H9 (cell line): ENCODE data around the gene TSPO. TPM values are rescaled to one million over a fixed set of nuclear protein-coding genes. Genes with fewer than 3 reads are reported as not detected.

Source experiments
- DNase-seq: peaks from one replicate; pipeline ENCODE4 v3.0.0-alpha.2; 2017
- H2AFZ ChIP-seq: one replicate; pipeline ENCODE4 v1.6.1; 2013; ENCODE audit warnings: mild to moderate bottlenecking, low read length, control low read depth, moderate library complexity
- H2AK5ac ChIP-seq: 2 replicates; pipeline ENCODE4 v1.6.1; 2013; ENCODE audit warnings: low read length, control low read depth, mixed read lengths; ENCODE audit not compliant: insufficient read length
- H2BK120ac ChIP-seq: one replicate; pipeline ENCODE4 v1.6.1; 2013; ENCODE audit warnings: low read depth, mild to moderate bottlenecking, low read length, control low read depth, inconsistent platforms; ENCODE audit not compliant: poor library complexity, severe bottlenecking
- H2BK12ac ChIP-seq: 2 replicates; pipeline ENCODE4 v1.6.1; 2013; ENCODE audit warnings: low read length, control low read depth, mixed read lengths, low read depth; ENCODE audit not compliant: insufficient read length
- H2BK15ac ChIP-seq: 2 replicates; pipeline ENCODE4 v1.6.1; 2013; ENCODE audit warnings: low read depth, low read length, control low read depth
- H2BK20ac ChIP-seq: one replicate; pipeline ENCODE4 v1.6.1; 2013; ENCODE audit warnings: low read depth, mild to moderate bottlenecking, low read length, control low read depth, inconsistent platforms; ENCODE audit not compliant: poor library complexity, severe bottlenecking
- H2BK5ac ChIP-seq: 2 replicates; pipeline ENCODE4 v1.6.1; 2013; ENCODE audit warnings: low read length, control low read depth, mixed read lengths; ENCODE audit not compliant: insufficient read length
- H3K14ac ChIP-seq: 2 replicates; pipeline ENCODE4 v1.6.1; 2013; ENCODE audit warnings: low read length, control low read depth; ENCODE audit not compliant: insufficient read depth
- H3K18ac ChIP-seq: 2 replicates; pipeline ENCODE4 v1.6.1; 2013; ENCODE audit warnings: low read depth, mild to moderate bottlenecking, mixed read lengths, low read length, control low read depth; ENCODE audit not compliant: insufficient read length
- H3K23ac ChIP-seq: 2 replicates; pipeline ENCODE4 v1.6.1; 2013; ENCODE audit warnings: low read length, control low read depth, mixed read lengths, low read depth; ENCODE audit not compliant: insufficient read length
- H3K23me2 ChIP-seq: 2 replicates; pipeline ENCODE4 v1.6.1; 2013; ENCODE audit warnings: low read depth, mild to moderate bottlenecking, mixed read lengths, low read length, control low read depth; ENCODE audit not compliant: insufficient read length, poor library complexity, severe bottlenecking
- H3K27ac ChIP-seq: 2 replicates; pipeline ENCODE4 v1.5.1; 2013; ENCODE audit warnings: low read length, control low read depth, mixed read lengths, low read depth; ENCODE audit not compliant: insufficient read length
- H3K27me3 ChIP-seq: 2 replicates; pipeline ENCODE4 v1.6.1; 2013; ENCODE audit warnings: low read length, control low read depth, inconsistent platforms; ENCODE audit not compliant: insufficient read depth
- H3K4ac ChIP-seq: 2 replicates; pipeline ENCODE4 v1.6.1; 2013; ENCODE audit warnings: low read depth, mild to moderate bottlenecking, control low read depth, inconsistent platforms, low read length, moderate library complexity
- H3K4me1 ChIP-seq: 2 replicates; pipeline ENCODE4 v1.6.1; 2013; ENCODE audit warnings: low read length, control low read depth, inconsistent platforms; ENCODE audit not compliant: insufficient read depth
- H3K4me2 ChIP-seq: 2 replicates; pipeline ENCODE4 v1.6.1; 2013; ENCODE audit warnings: low read length, control low read depth, mixed read lengths; ENCODE audit not compliant: insufficient read length, insufficient read depth
- H3K56ac ChIP-seq: 2 replicates; pipeline ENCODE4 v1.6.1; 2013; ENCODE audit warnings: low read depth, mild to moderate bottlenecking, mixed read lengths, low read length, control low read depth; ENCODE audit not compliant: insufficient read length
- H3K79me1 ChIP-seq: 2 replicates; pipeline ENCODE4 v1.6.1; 2013; ENCODE audit warnings: low read depth, mild to moderate bottlenecking, moderate library complexity, low read length, control low read depth, inconsistent platforms; ENCODE audit not compliant: insufficient read depth, poor library complexity, severe bottlenecking
- H3K79me2 ChIP-seq: 2 replicates; pipeline ENCODE4 v1.6.1; 2013; ENCODE audit warnings: low read length, control low read depth, inconsistent platforms; ENCODE audit not compliant: insufficient read depth
- H3K9ac ChIP-seq: 2 replicates; pipeline ENCODE4 v1.6.1; 2013; ENCODE audit warnings: low read length, control low read depth, mixed read lengths; ENCODE audit not compliant: insufficient read length; ENCODE audit errors: extremely low read depth
- H3K9me3 ChIP-seq: one replicate; pipeline ENCODE4 v1.6.1; 2013; ENCODE audit warnings: low read depth, low read length, inconsistent platforms; ENCODE audit not compliant: control insufficient read depth
- H3T11ph ChIP-seq: one replicate; pipeline ENCODE4 v1.6.1; 2013; ENCODE audit warnings: mild to moderate bottlenecking, low read length, control low read depth, inconsistent platforms
- H4K20me1 ChIP-seq: one replicate; pipeline ENCODE4 v1.6.1; 2013; ENCODE audit not compliant: control insufficient read depth, insufficient read length, insufficient read depth
- H4K5ac ChIP-seq: 2 replicates; pipeline ENCODE4 v1.6.1; 2013; ENCODE audit warnings: low read depth, mild to moderate bottlenecking, mixed read lengths, low read length, control low read depth; ENCODE audit not compliant: insufficient read length
- H4K8ac ChIP-seq: replicated peaks from 2 replicates; pipeline ENCODE4 v1.6.1; 2013; ENCODE audit warnings: low read length, control low read depth, mixed read lengths, low read depth; ENCODE audit not compliant: insufficient read length
- H4K91ac ChIP-seq: 2 replicates; pipeline ENCODE4 v1.6.1; 2013; ENCODE audit warnings: low read depth, mild to moderate bottlenecking, moderate library complexity, mixed read lengths, low read length, control low read depth; ENCODE audit not compliant: insufficient read length
- H3K27ac Mint-ChIP-seq, 3 experiments: 2 replicates in 2 of 3; 3 replicates in 1 of 3; pipeline ENCODE4 v1.8.0; 2020 to 2021; ENCODE audit warnings: mixed read lengths in 3 of 3, mild to moderate bottlenecking in 1 of 3, moderate library complexity in 1 of 3
- H3K27me3 Mint-ChIP-seq: 2 replicates; pipeline ENCODE4 v1.8.0; 2021; ENCODE audit warnings: low read depth, mild to moderate bottlenecking, moderate library complexity, mixed read lengths
- H3K36me3 Mint-ChIP-seq, 3 experiments: 2 replicates in 2 of 3; 3 replicates in 1 of 3; pipeline ENCODE4 v1.8.0; 2020 to 2021; ENCODE audit warnings: low read depth in 3 of 3, mixed read lengths in 3 of 3; ENCODE audit not compliant: insufficient read depth in 1 of 3
- H3K4me1 Mint-ChIP-seq, 2 experiments: 2 replicates each; pipeline ENCODE4 v1.8.0; 2020; ENCODE audit warnings: mixed read lengths in 2 of 2
- H3K4me3 Mint-ChIP-seq, 2 experiments: 2 replicates in 1 of 2; 3 replicates in 1 of 2; pipeline ENCODE4 v1.8.0; 2020 to 2021; ENCODE audit warnings: mild to moderate bottlenecking in 2 of 2, mixed read lengths in 2 of 2, moderate library complexity in 1 of 2
- H3K9me3 Mint-ChIP-seq, 2 experiments: 2 replicates in 1 of 2; 3 replicates in 1 of 2; pipeline ENCODE4 v1.8.0; 2020; ENCODE audit warnings: mild to moderate bottlenecking in 2 of 2, mixed read lengths in 2 of 2, moderate library complexity in 1 of 2
- WGBS: extraction: QIAGEN DNeasy Blood & Tissue Kit; methylation state at CpG from one replicate; pipeline ENCODE4 v1.1.7; 2013; ENCODE audit warnings: missing lambda C conversion rate, low lambda C conversion rate, mixed read lengths; ENCODE audit not compliant: insufficient read length; ENCODE audit errors: extremely low coverage; 5-methylcytosine and 5-hydroxymethylcytosine counted together
- total RNA-seq: library from RNA; stranded (reverse); gene quantifications from 2 replicates; pipeline ENCODE4 v1.2.1, GENCODE V29; 2021
- TF ChIP-seq, protein P1 (sequence below): fragments of 200-600 bp; sonication (generic); conservative IDR thresholded peaks from 3 replicates; pipeline ENCODE4 v1.8.0; 2021; ENCODE audit warnings: antibody characterized with exemption, mild to moderate bottlenecking

Gene TSPO
- total RNA-seq, 1 experiment from 2014 or later, result 14.8 TPM

DNA sequence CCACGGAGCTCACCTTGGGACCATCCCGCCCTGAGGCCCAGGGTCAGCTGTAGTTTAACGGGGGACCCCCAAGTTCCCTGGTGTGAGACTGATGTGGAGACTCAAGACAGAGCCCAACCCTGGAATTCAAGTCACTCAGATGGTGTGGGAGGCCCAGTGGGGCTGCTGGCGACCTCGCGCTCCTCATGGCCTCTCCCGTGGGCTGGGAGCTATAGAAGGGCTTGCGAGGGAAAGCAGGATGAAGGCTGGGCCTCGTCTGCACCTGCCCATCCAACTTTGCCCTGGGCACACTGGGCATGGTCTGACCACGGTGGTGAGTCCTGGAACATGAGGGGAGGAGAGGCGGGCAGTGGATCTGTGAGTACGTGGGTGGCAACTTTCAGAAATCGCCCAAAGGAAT is 49.2 kb downstream of the TSPO start:
- H3K27me3 Mint-ChIP-seq, result peaks cover 6% of the 10 kb centered on the region
- H3K18ac ChIP-seq, result no peak overlapping the region
- H3K23ac ChIP-seq, result no peak overlapping the region
- H3K9ac ChIP-seq, result no peak overlapping the region
- no peaks in the 10 kb centered on the region for H3K9me3 ChIP-seq
- no peaks in the 10 kb centered on the region for H3K27me3 ChIP-seq
- no peaks in the 10 kb centered on the region for H3K23me2 ChIP-seq
- no peak overlapping the region for H3K4me2 ChIP-seq
- H2BK5ac ChIP-seq, result no peak overlapping the region
- peaks cover 14 to 21% of the 10 kb centered on the region in 2 experiments for H3K4me1 Mint-ChIP-seq
- TF ChIP-seq, protein P1, sequence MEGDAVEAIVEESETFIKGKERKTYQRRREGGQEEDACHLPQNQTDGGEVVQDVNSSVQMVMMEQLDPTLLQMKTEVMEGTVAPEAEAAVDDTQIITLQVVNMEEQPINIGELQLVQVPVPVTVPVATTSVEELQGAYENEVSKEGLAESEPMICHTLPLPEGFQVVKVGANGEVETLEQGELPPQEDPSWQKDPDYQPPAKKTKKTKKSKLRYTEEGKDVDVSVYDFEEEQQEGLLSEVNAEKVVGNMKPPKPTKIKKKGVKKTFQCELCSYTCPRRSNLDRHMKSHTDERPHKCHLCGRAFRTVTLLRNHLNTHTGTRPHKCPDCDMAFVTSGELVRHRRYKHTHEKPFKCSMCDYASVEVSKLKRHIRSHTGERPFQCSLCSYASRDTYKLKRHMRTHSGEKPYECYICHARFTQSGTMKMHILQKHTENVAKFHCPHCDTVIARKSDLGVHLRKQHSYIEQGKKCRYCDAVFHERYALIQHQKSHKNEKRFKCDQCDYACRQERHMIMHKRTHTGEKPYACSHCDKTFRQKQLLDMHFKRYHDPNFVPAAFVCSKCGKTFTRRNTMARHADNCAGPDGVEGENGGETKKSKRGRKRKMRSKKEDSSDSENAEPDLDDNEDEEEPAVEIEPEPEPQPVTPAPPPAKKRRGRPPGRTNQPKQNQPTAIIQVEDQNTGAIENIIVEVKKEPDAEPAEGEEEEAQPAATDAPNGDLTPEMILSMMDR, result no peak
- no peaks in the 10 kb centered on the region for H3K4me1 ChIP-seq
- H2BK120ac ChIP-seq, result no peak overlapping the region
- H3K27ac ChIP-seq, result no peak overlapping the region
- no peak overlapping the region for H3K14ac ChIP-seq
- H3K4me3 Mint-ChIP-seq, result no peak overlapping the region
- no CpG with 5 or more reads among the region's 13 CpGs for WGBS
- H3K27ac Mint-ChIP-seq, result no peak overlapping the region
- no peak overlapping the region for H2AK5ac ChIP-seq
- H3K4ac ChIP-seq, result no peak overlapping the region
- H3K79me2 ChIP-seq, result no peaks in the 10 kb centered on the region
- no peak overlapping the region for H3K56ac ChIP-seq
- no peak overlapping the region for H4K5ac ChIP-seq
- H2BK20ac ChIP-seq, result no peak overlapping the region
- no peak overlapping the region for H2BK12ac ChIP-seq
- no peak overlapping the region for H3T11ph ChIP-seq
- DNase-seq, result no peak
- no peak overlapping the region for H2AFZ ChIP-seq
- H3K79me1 ChIP-seq, result no peaks in the 10 kb centered on the region
- no peaks in the 10 kb centered on the region for H3K9me3 Mint-ChIP-seq
- H4K8ac ChIP-seq, result no peak overlapping the region
- no peak overlapping the region for H4K91ac ChIP-seq
- H4K20me1 ChIP-seq, result no peaks in the 10 kb centered on the region
- H2BK15ac ChIP-seq, result no peak overlapping the region
- H3K36me3 Mint-ChIP-seq, result no peaks in the 10 kb centered on the region
